Measurements from ENCODE around the gene SMAD3. TPM values are rescaled to one million over a fixed set of nuclear protein-coding genes. Genes with fewer than 3 reads are reported as not detected.

The SMAD3 gene
- total and polyA plus RNA-seq, 2 of the 4 experiments (the other 2 are of a cell fraction), result 71.0 to 177 TPM

DNA sequence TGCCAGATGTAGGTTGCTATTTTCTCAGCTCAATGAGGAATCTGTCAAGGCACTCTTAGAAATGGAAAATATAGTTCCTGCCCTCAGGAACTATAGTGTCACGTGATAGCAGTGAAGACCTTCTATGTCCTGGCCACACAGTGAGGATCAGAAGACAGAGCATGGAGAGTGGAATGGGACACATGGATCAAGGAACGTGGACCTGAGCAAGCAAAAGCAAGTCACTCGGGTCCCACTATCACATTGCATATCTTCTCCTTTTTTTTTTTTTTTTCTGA lies 21.2 kb downstream of the SMAD3 start:
- H4K20me1 ChIP-seq (ENCODE audit: insufficient read depth, low read length), result peaks cover 98% of the 10 kb centered on the region
- no peak overlapping the region for H3K56ac ChIP-seq (ENCODE audit: extremely low read depth, insufficient read depth, low read length)
- no peaks in the 10 kb centered on the region for H3K9me3 ChIP-seq (ENCODE audit: control insufficient read depth, insufficient read depth, low read length)
- peak overlapping the region; percentile 47; the same call in 1 of the 2 replicates for H2BK120ac ChIP-seq (ENCODE audit: low read depth, low read length)
- H3K4me2 ChIP-seq (ENCODE audit: low read depth, low read length), result no peak overlapping the region; the same call in 1 of the 2 replicates
- H4K5ac ChIP-seq (ENCODE audit: low read depth, low read length), result no peak overlapping the region
- H2AFZ ChIP-seq (replicated peaks; ENCODE audit: low read length, poor library complexity), result no peak overlapping the region
- no peaks in the 10 kb centered on the region for H3K27me3 ChIP-seq (ENCODE audit: control insufficient read depth, insufficient read depth, low read length)
- no peak for TF ChIP-seq RFX5 (IDR thresholded peaks at IDR 0.05; ENCODE audit: low read depth, low read length)
- no peak for TF ChIP-seq MXI1 (IDR thresholded peaks at IDR 0.05; ENCODE audit: borderline replicate concordance, low read depth, low read length)
- TF ChIP-seq MAZ (IDR thresholded peaks at IDR 0.05; ENCODE audit: borderline replicate concordance, low read depth, low read length), result no peak
- TF ChIP-seq, protein P1, sequence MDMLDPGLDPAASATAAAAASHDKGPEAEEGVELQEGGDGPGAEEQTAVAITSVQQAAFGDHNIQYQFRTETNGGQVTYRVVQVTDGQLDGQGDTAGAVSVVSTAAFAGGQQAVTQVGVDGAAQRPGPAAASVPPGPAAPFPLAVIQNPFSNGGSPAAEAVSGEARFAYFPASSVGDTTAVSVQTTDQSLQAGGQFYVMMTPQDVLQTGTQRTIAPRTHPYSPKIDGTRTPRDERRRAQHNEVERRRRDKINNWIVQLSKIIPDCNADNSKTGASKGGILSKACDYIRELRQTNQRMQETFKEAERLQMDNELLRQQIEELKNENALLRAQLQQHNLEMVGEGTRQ (IDR thresholded peaks at IDR 0.05; ENCODE audit: low read depth, low read length), result no peak
- TF ChIP-seq MAFK (IDR thresholded peaks at IDR 0.05; ENCODE audit: low read depth, low read length), result no peak
- TF ChIP-seq RCOR1 (IDR thresholded peaks at IDR 0.05; ENCODE audit: insufficient replicate concordance, low read length), result no peak
- no peak for TF ChIP-seq RAD21 (IDR thresholded peaks at IDR 0.05; ENCODE audit: low read length)
- H3K14ac ChIP-seq (replicated peaks; ENCODE audit: low read depth, low read length), result peak overlapping the region; percentile 48; the same call in 1 of the 2 replicates
- H3K36me3 ChIP-seq (ENCODE audit: control insufficient read depth, insufficient read depth, low read length), result peaks cover 38% of the 10 kb centered on the region
- no peak overlapping the region for H4K91ac ChIP-seq (ENCODE audit: insufficient read depth, low read depth, low read length)
- H3K18ac ChIP-seq (ENCODE audit: low read depth, low read length), result no peak overlapping the region; the same call in 1 of the 2 replicates
- H3K4ac ChIP-seq (ENCODE audit: low read depth, low read length), result 0 out of 2 replicates have a peak overlapping the region, but pooled peaks have one; percentile 49
- peak overlapping the region; percentile 92 for H2AK5ac ChIP-seq (ENCODE audit: low read depth, low read length)
- H2BK5ac ChIP-seq (ENCODE audit: low read depth, low read length, poor library complexity, severe bottlenecking), result no peak overlapping the region
- DNase-seq, result no peak
- WGBS, 2 experiments (ENCODE audit: extremely low coverage in 2 of 2, insufficient read length in 1 of 2), result 90% methylated on average over 2 of the region's 3 CpGs; no CpG with 5 or more reads in 1 of the 2 experiments
- H4K8ac ChIP-seq (ENCODE audit: low read depth in 2 of 2, low read length in 2 of 2), result no peak overlapping the region; a peak in 1 of 4 replicates
- H3K9me1 ChIP-seq (ENCODE audit: insufficient read depth, low read length), result peaks cover 72% of the 10 kb centered on the region
- peak overlapping the region; percentile 37; the same call in 1 of the 2 replicates for H3K27ac ChIP-seq (ENCODE audit: insufficient read depth, low read length)
- peaks cover 74% of the 10 kb centered on the region for H3K4me1 ChIP-seq (ENCODE audit: control insufficient read depth, insufficient read depth, low read length)
- in situ Hi-C loops (cut with MboI; ENCODE audit: low sequenced_read_pairs) (no loop called here), intact Hi-C loops (cut with micrococcal nuclease) (no loop called here), dilution Hi-C loops (cut with HindIII; ENCODE audit: low sequenced_read_pairs, unreplicated experiment) (no loop called here)
- H2BK15ac ChIP-seq (ENCODE audit: low read depth, low read length), result no peak overlapping the region; the same call in 2 of the 3 replicates
- CTCF ChIA-PET, result no interaction called here
- no peak overlapping the region for H3K4me3 ChIP-seq (ENCODE audit: insufficient read depth, low read depth, low read length)
- H3K79me1 ChIP-seq (ENCODE audit: low read depth in 1 of 2, low read length in 2 of 2), result peaks cover 6 to 92% of the 10 kb centered on the region in 2 experiments; a peak in 2 of 4 replicates
- ATAC-seq (ENCODE audit: low read depth), result no peak
- H3K9ac ChIP-seq (ENCODE audit: low read depth, low read length), result peak overlapping the region; percentile 25; the same call in 1 of the 2 replicates
- H2AK9ac ChIP-seq (replicated peaks; ENCODE audit: low read depth, low read length, poor library complexity), result no peak overlapping the region
- no peak overlapping the region for H2BK20ac ChIP-seq (ENCODE audit: low read depth, low read length)
- POLR2A ChIA-PET (ENCODE audit: unreplicated experiment), result no interaction called here
- peak overlapping the region; percentile 71; the same call in 1 of the 2 replicates for H3K23ac ChIP-seq (ENCODE audit: low read depth, low read length)
- BruUV-seq (replicated peaks), result no TSS peak
